ENCODE measurements around the gene MATR3.
"Not testable (repeated sequence)": the region's sequence is repeated elsewhere in the genome, so short reads cannot be mapped to it uniquely, and the experiment has no call there.

MATR3 gene

GRCh38 chr5:139293507-139294373, at the start of gene MATR3:
MATR3 (plus strand) TSS chr5:139293740; CDS start chr5:139307416, 13,676 bp downstream.
- peak; percentile 85 to 97 (median 90) for DNase-seq

- no peak for DNase-seq
These were observed 47.8 kb upstream of the MATR3 start for GRCh38 chr5:139245637-139246339.

- DNase-seq = no peak
These were observed 47.1 kb upstream of the MATR3 start for GRCh38 chr5:139246394-139246793.

- no peak for DNase-seq
These were observed 44.6 kb upstream of the MATR3 start for GRCh38 chr5:139248826-139249453.

- no peak for DNase-seq
These were observed 42.3 kb upstream of the MATR3 start for GRCh38 chr5:139251281-139251687.

- DNase-seq = no peak
These were observed 41.7 kb upstream of the MATR3 start for GRCh38 chr5:139251695-139252288.

- no peak for DNase-seq
These were observed 40.4 kb upstream of the MATR3 start for GRCh38 chr5:139253115-139253514.

GRCh38 chr5:139256820-139257219, 36.7 kb upstream of the MATR3 start:
- DNase-seq = no peak

- no peak for DNase-seq
These were observed 31.3 kb upstream of the MATR3 start for GRCh38 chr5:139262059-139262741.

- peak; percentile 31 to 71 (median 52) for DNase-seq
These were observed 30.6 kb upstream of the MATR3 start for GRCh38 chr5:139262742-139263445.

GRCh38 chr5:139263536-139263935, 30.0 kb upstream of the MATR3 start:
- DNase-seq = no peak

- DNase-seq = no peak
These were observed 29.6 kb upstream of the MATR3 start for GRCh38 chr5:139263946-139264345.

- DNase-seq = no peak
These were observed 28.5 kb upstream of the MATR3 start for GRCh38 chr5:139265001-139265400.

GRCh38 chr5:139266236-139266635, 27.3 kb upstream of the MATR3 start:
- no peak for DNase-seq

GRCh38 chr5:139267481-139267880, 26.1 kb upstream of the MATR3 start:
- no peak for DNase-seq

- DNase-seq = no peak
These were observed 25.0 kb upstream of the MATR3 start for GRCh38 chr5:139268364-139269202.

- not testable (repeated sequence) for DNase-seq
These were observed 22.8 kb upstream of the MATR3 start for GRCh38 chr5:139270718-139271117.

- DNase-seq = no peak
These were observed 22.1 kb upstream of the MATR3 start for GRCh38 chr5:139271201-139272027.

GRCh38 chr5:139272471-139273321, 20.8 kb upstream of the MATR3 start:
- DNase-seq = peak in 4 of 6 experiments; percentile 16 to 34 (median 28)

All from stimulated activated naive CD4-positive, alpha-beta T cell (primary cell).